CD14-positive monocyte (primary cell): ENCODE measurements around the gene CAMK1. TPM values are rescaled to one million over a fixed set of nuclear protein-coding genes. Genes with fewer than 3 reads are reported as not detected.
A peak's percentile ranks its signal among the peaks of the same experiment; 100 is the strongest.

Experiments
- DNase-seq, 3 donors: peaks; one replicate each; pipeline ENCODE4 v3.0.0-alpha.2; 2011 to 2022
- H2AFZ ChIP-seq: 2 replicates; pipeline ENCODE4 v1.6.0; 2012; ENCODE audit warnings: mild to moderate bottlenecking, low read depth, low read length, inconsistent platforms; ENCODE audit not compliant: insufficient read depth, poor library complexity, severe bottlenecking
- H3K27ac ChIP-seq, 2 donors: 1 replicate in 1 of 2; 2 replicates in 1 of 2; pipeline ENCODE4 v1.5.1; 2012 to 2013; ENCODE audit warnings: low read length in 2 of 2, control low read depth in 1 of 2, inconsistent platforms in 1 of 2, low read depth in 1 of 2, mild to moderate bottlenecking in 1 of 2
- H3K27me3 ChIP-seq, 2 donors: one replicate each; pipeline versions ENCODE4 v1.6.0 to v1.6.1; 2011 to 2013; ENCODE audit warnings: low read length in 2 of 2; ENCODE audit not compliant: control insufficient read depth in 2 of 2, insufficient read depth in 2 of 2
- H3K36me3 ChIP-seq, 2 donors: replicated peaks in 1 of 2; 1 replicate in 1 of 2; 2 replicates in 1 of 2; pipeline versions ENCODE4 v1.5.1 to v1.6.1; 2012 to 2013; ENCODE audit warnings: low read length in 2 of 2, control low read depth in 1 of 2, inconsistent platforms in 1 of 2, mild to moderate bottlenecking in 1 of 2; ENCODE audit not compliant: insufficient read depth in 2 of 2, control insufficient read depth in 1 of 2
- H3K4me1 ChIP-seq, 2 donors: 1 replicate in 1 of 2; 2 replicates in 1 of 2; pipeline versions ENCODE4 v1.5.1 to v1.6.1; 2012 to 2013; ENCODE audit warnings: low read length in 2 of 2, control low read depth in 1 of 2, inconsistent platforms in 1 of 2, mild to moderate bottlenecking in 1 of 2, moderate library complexity in 1 of 2; ENCODE audit not compliant: insufficient read depth in 2 of 2, control insufficient read depth in 1 of 2
- H3K4me2 ChIP-seq: replicated peaks from 2 replicates; pipeline ENCODE3; 2012; ENCODE audit warnings: low read length, moderate library complexity, mild to moderate bottlenecking; ENCODE audit not compliant: poor library complexity, severe bottlenecking; ENCODE audit errors: extremely low read depth
- H3K4me3 ChIP-seq, 3 experiments: fragments of 200-600 bp in 1 of 3; sonication (generic) in 1 of 3; replicated peaks in 1 of 3; 1 replicate in 2 of 3; 2 replicates in 1 of 3; pipeline ENCODE4 v1.5.1; 2011 to 2013; ENCODE audit warnings: low read length in 3 of 3, mild to moderate bottlenecking in 3 of 3, control low read depth in 2 of 3, low read depth in 2 of 3, inconsistent platforms in 1 of 3, moderate library complexity in 1 of 3
- H3K79me2 ChIP-seq: 2 replicates; pipeline ENCODE4 v1.6.0; 2012; ENCODE audit warnings: mild to moderate bottlenecking, control low read depth, inconsistent platforms, low read length, moderate library complexity; ENCODE audit not compliant: insufficient read depth
- H3K9ac ChIP-seq: 2 replicates; pipeline ENCODE4 v1.6.0; 2017; ENCODE audit warnings: low read length, mild to moderate bottlenecking; ENCODE audit not compliant: insufficient read depth, poor library complexity, severe bottlenecking
- H3K9me3 ChIP-seq, 2 donors: replicated peaks in 1 of 2; 1 replicate in 1 of 2; 2 replicates in 1 of 2; pipeline versions ENCODE4 v1.5.1 to v1.6.1; 2012 to 2013; ENCODE audit warnings: low read length in 2 of 2, control low read depth in 1 of 2; ENCODE audit not compliant: control insufficient read depth in 1 of 2, insufficient read depth in 1 of 2
- H4K20me1 ChIP-seq: 2 replicates; pipeline ENCODE4 v1.6.0; 2012; ENCODE audit warnings: mild to moderate bottlenecking, low read length, control low read depth, moderate library complexity; ENCODE audit not compliant: insufficient read depth
- H3K27ac Mint-ChIP-seq, 7 donors: one replicate each; pipeline ENCODE4 v1.8.0; 2020; ENCODE audit warnings: mild to moderate bottlenecking in 7 of 7, mixed read lengths in 7 of 7, moderate library complexity in 6 of 7, inconsistent platforms in 2 of 7
- H3K27me3 Mint-ChIP-seq, 3 donors: one replicate each; pipeline ENCODE4 v1.8.0; 2021 to 2022; ENCODE audit warnings: low read depth in 3 of 3, mild to moderate bottlenecking in 3 of 3, mixed read lengths in 3 of 3, moderate library complexity in 3 of 3, inconsistent platforms in 1 of 3
- H3K36me3 Mint-ChIP-seq, 2 donors: one replicate each; pipeline ENCODE4 v1.8.0; 2020; ENCODE audit warnings: mixed read lengths in 2 of 2, inconsistent platforms in 1 of 2, mild to moderate bottlenecking in 1 of 2
- H3K4me1 Mint-ChIP-seq: one replicate; pipeline ENCODE4 v1.8.0; 2020; ENCODE audit warnings: mild to moderate bottlenecking, mixed read lengths
- H3K4me3 Mint-ChIP-seq, 2 donors: one replicate each; pipeline ENCODE4 v1.8.0; 2020; ENCODE audit warnings: mild to moderate bottlenecking in 2 of 2, mixed read lengths in 2 of 2, moderate library complexity in 1 of 2
- H3K9me3 Mint-ChIP-seq, 7 donors: one replicate each; pipeline ENCODE4 v1.8.0; 2020 to 2022; ENCODE audit warnings: mixed read lengths in 7 of 7, mild to moderate bottlenecking in 6 of 7, moderate library complexity in 6 of 7, inconsistent platforms in 2 of 7
- WGBS: methylation state at CpG from one replicate; pipeline ENCODE4 v1.1.5; 2013; ENCODE audit warnings: missing lambda C conversion rate; ENCODE audit not compliant: insufficient coverage; 5-methylcytosine and 5-hydroxymethylcytosine counted together
- intact Hi-C, 2 donors: fragments of 100-400 bp; cut with micrococcal nuclease; formaldehyde crosslinking; loops; one replicate each; pipeline versions ENCODE4 v1.15.0 to v1.15.1; 2023
- polyA plus RNA-seq, 3 donors: library from polyadenylated mRNA; depleted of rRNA in 1 of 3; unstranded in 2 of 3; stranded (reverse) in 1 of 3; fragments of 300-500 nt in 2 of 3; fragments of >200 nt in 1 of 3; fragmentation: Illumina TruSeq in 2 of 3; gene quantifications; 1 replicate in 2 of 3; 2 replicates in 1 of 3; pipeline ENCODE4 v1.2.3, GENCODE V29; 2012 to 2021
- TF ChIP-seq, protein P1 (sequence below): fragments of 200-600 bp; IDR thresholded peaks from one replicate; pipeline ENCODE4 v1.8.0; 2022; ENCODE audit warnings: antibody characterized with exemption, mild to moderate bottlenecking

The CAMK1 gene
- polyA plus RNA-seq, 3 donors = 106 to 137 (median 118) TPM

DNA sequence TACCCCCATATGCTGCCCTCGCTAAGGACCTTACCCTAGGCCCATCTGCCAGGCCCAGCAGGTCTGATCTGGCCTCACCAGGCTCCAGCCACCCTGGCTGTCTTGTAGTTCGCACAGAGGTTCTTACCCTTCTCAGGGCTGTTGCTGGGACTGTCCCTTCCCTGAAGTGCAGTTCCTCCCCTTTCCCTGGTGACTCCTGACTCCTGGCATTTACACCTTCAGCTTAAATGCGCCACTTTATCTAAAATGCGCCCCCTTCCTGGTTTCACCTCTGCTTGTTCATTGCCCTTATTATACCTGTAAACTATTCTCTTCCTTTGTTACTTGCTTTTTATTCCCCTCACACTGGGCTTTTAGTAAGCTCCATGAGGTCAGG, 39.5 kb upstream of the CAMK1 start:
- Histone ChIP-seq H3K79me2 (peaks cover 8% of the 10 kb centered on the region), H3K27me3 (no peaks in the 10 kb centered on the region), H3K9me3 (no peaks in the 10 kb centered on the region), H3K36me3 (peaks cover 46 to 51% of the 10 kb centered on the region in 2 donors), H3K4me3 (peak overlapping the region; percentile 49 to 81 (median 61)), H3K27ac (peak overlapping the region; percentile 81 to 88), H4K20me1 (peaks cover 29% of the 10 kb centered on the region), H3K4me2 (peak overlapping the region; percentile 97), H3K4me1 (peaks cover 16 to 21% of the 10 kb centered on the region in 2 donors), H2AFZ (peak overlapping the region; percentile 87), H3K9ac (peak overlapping the region; percentile 85)
- H3K36me3 Mint-ChIP-seq = peaks cover 54 to 62% of the 10 kb centered on the region in 2 donors
- peaks cover 30% of the 10 kb centered on the region for H3K4me1 Mint-ChIP-seq
- TF ChIP-seq, protein P1, sequence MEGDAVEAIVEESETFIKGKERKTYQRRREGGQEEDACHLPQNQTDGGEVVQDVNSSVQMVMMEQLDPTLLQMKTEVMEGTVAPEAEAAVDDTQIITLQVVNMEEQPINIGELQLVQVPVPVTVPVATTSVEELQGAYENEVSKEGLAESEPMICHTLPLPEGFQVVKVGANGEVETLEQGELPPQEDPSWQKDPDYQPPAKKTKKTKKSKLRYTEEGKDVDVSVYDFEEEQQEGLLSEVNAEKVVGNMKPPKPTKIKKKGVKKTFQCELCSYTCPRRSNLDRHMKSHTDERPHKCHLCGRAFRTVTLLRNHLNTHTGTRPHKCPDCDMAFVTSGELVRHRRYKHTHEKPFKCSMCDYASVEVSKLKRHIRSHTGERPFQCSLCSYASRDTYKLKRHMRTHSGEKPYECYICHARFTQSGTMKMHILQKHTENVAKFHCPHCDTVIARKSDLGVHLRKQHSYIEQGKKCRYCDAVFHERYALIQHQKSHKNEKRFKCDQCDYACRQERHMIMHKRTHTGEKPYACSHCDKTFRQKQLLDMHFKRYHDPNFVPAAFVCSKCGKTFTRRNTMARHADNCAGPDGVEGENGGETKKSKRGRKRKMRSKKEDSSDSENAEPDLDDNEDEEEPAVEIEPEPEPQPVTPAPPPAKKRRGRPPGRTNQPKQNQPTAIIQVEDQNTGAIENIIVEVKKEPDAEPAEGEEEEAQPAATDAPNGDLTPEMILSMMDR = no peak
- WGBS = 88% methylated on average over 4 of the region's 4 CpGs
- peaks cover 0 to 2% (median 0%) of the 10 kb centered on the region in 7 donors for H3K9me3 Mint-ChIP-seq
- peak overlapping the region; percentile 93 to 94 for H3K4me3 Mint-ChIP-seq
- peak overlapping the region; percentile 93 to 96 (median 95) for H3K27ac Mint-ChIP-seq
- no peak for DNase-seq
- intact Hi-C loops = no loop called here
- H3K27me3 Mint-ChIP-seq = peaks cover 0 to 5% (median 0%) of the 10 kb centered on the region in 3 donors

DNA sequence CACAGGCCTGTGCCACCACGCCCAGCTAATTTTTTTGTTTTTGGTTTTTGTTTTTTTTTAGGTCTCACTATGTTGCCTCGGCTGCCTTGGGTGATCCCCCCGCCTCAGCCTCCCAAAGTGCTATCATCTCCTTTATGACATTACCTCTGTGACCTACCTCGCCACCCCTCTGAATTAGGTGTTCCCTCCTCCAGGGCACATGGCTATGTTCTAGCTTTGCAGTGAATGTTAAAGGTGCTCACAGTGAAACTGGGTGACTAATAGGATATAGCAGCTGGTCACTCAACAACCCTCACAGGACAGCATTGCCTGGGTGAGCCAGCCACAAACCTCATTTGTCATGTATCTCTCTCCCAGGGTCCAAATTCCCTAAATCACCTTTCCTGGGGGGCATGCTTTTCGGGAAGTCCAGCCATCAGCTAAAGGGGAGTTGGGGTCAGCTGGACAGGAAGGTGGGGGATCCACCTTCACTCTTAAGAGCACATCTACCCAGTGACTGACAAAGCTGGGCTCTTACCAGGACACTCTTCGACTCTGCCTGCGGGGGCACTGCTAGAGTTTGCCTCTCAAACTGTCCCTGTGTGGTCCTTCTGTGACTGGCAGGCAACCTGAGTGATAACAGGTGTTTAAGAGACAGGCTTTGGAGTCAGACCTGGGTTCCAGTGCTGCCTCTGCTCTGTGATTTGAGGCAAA, 38.7 kb upstream of the CAMK1 start:
- no peaks in the 10 kb centered on the region for H3K9me3 ChIP-seq

More for the DNA sequence above, 38.7 kb upstream of the CAMK1 start:
- H3K79me2 ChIP-seq = peaks cover 16% of the 10 kb centered on the region
- DNase-seq = peak in 1 of 3 donors; percentile 18
- H3K4me1 Mint-ChIP-seq = peaks cover 30% of the 10 kb centered on the region
- no CpG with 5 or more reads among the region's 7 CpGs for WGBS
- H3K27ac ChIP-seq = peak overlapping the region; percentile 81 to 88
- TF ChIP-seq, protein P1 = no peak
- H4K20me1 ChIP-seq = peaks cover 37% of the 10 kb centered on the region
- H3K27me3 Mint-ChIP-seq = peaks cover 0 to 5% (median 0%) of the 10 kb centered on the region in 3 donors
- H2AFZ ChIP-seq = no peak overlapping the region
- H3K36me3 ChIP-seq = peaks cover 52 to 53% of the 10 kb centered on the region in 2 donors
- no peak overlapping the region for H3K4me2 ChIP-seq
- intact Hi-C loops = no loop called here
- peak overlapping the region; percentile 16 to 96 (median 95) for H3K27ac Mint-ChIP-seq
- H3K9me3 Mint-ChIP-seq = peaks cover 0 to 2% (median 0%) of the 10 kb centered on the region in 7 donors
- H3K27me3 ChIP-seq = no peaks in the 10 kb centered on the region
- no peak overlapping the region for H3K4me3 ChIP-seq
- H3K9ac ChIP-seq = no peak overlapping the region
- peaks cover 16 to 21% of the 10 kb centered on the region in 2 donors for H3K4me1 ChIP-seq
- no peak overlapping the region for H3K4me3 Mint-ChIP-seq
- H3K36me3 Mint-ChIP-seq = peaks cover 56 to 63% of the 10 kb centered on the region in 2 donors
